Fibroblast of skin of back (primary cell): ENCODE measurements around the gene SLC27A4.

Source experiments
- DNase-seq: peaks from one replicate; pipeline ENCODE4 v3.0.0-alpha.2; 2013

The SLC27A4 gene

DNA sequence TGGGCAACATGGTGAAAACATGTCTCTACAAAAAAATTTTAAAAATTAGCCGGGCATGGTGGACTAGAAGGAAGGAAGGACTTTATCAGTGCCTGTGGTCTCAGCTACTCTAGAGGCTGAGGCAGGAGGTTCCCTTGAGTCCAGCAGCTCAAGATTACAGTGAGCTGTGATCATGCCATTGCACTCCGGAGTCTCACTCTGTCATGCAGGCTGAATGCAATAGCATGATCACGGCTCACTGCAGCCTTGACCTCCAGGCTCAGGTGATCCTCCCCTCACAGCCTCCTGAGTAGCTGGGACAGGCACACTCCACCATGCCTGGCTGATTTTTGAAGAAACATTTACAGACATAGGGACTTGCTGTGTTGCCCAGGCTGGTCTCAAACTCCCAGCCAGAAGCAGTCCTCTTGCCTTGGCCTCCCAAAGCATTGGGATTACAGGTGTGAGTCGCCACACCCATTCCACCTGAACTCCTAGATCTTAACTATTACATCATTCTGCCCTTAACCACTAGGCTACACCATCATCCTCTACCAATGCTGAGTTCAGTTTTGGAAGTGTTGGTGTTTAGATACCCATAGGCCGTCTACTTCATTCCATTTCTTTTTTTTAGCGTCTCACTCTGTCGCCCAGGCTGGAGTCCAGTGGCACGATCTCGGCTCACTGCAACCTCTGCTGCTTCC, 28.8 kb downstream of the SLC27A4 start:
- no peak for DNase-seq

GRCh38 chr9:128370367-128370751, 30.0 kb downstream of the SLC27A4 start:
- DNase-seq = no peak

DNA sequence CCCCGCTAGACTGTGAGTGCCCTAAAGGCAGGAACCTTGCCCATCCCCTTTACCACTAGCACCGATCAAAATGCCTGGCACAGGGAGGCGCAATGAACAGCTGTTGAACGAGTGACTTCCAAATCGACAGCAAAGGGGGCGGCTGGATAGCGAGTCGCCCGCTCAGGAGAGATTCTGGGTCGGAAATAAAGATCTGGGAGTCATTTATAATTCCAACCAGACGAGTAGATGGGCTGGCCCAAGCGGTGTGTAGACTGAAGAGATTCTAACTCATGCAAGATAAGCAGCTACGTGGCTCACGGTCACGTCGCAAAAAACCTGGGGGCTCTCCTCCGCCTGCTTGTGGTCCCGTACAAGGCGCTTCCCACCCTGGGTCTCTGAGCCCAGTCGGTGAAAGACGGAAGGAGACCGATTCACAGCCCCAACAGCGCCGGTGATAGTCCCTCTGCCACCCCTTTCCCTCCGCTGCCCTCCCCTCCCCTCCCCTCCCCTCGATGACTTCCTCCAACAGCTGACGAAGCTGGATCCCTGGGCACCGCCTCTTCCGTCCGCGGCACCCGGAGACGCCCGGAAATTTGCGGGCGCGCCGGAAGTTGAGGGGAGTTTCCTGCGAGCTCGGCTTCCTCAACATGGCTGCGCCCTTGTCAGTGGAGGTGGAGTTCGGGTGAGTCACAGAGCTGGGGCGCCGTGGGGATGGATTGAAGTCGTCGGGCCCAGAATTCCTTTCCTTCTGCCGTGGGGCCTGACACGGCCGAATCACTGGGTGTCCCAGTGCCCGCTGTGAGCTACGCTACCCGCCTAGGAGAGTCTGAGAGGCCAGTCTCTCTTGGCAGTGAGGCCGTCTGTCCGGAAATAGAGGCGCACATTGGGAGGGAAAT, 30.7 kb downstream of the SLC27A4 start, which contains the start of gene URM1:
Gene URM1, plus strand, starts transcription at position 623 of the 878 bp plus-strand sequence. Its CDS starts 7 bp downstream, at position 630.
- DNase-seq = peak; percentile 99

GRCh38 chr9:128371630-128372117, 31.3 kb downstream of the SLC27A4 start:
- DNase-seq = no peak

GRCh38 chr9:128372188-128372641, 31.9 kb downstream of the SLC27A4 start:
- DNase-seq = no peak

DNA sequence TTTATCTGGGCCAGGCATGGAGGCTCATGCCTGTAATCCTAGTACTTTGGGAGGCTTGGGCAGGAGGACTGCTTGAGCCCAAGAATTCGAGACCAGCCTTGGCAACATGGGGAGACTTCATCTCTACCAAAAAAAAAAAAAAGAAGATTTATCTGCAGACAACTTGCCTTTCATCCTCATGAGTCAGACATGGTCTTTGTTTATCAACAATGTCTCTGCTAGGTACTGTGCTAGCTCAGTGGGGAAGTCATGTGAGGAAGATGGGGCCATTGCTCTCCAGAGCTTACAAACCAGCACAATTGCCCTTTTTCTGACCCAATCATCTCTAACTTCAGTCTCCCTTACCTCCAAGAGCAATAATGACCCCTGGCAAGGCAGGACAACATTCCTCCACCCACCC, 32.5 kb downstream of the SLC27A4 start:
- no peak for DNase-seq

GRCh38 chr9:128374221-128374675, 33.9 kb downstream of the SLC27A4 start:
- DNase-seq = no peak

- DNase-seq = no peak
These were observed 35.5 kb downstream of the SLC27A4 start for GRCh38 chr9:128375865-128376264.

DNA sequence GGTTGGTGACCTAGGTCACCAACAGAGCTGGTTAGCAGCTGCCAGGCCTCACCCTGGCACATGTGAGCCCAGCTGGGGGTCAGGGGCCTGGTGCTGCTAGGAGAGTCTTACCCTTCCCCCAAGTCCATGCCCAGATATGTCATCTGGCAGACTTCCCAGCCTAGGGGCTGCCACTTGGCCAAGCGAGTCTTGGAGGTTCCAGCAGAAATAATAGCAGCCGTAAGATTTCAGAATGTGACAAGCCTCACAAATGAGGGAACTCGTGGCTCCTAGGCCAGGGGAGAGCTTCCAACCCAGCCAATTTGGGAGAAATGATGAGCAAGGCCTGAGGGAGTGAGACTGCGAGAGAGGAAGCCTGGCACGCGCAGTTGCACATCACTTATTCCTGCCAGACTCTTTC, 41.9 kb downstream of the SLC27A4 start:
- no peak for DNase-seq

- DNase-seq = no peak
These were observed 42.9 kb downstream of the SLC27A4 start for GRCh38 chr9:128383007-128383753.

DNA sequence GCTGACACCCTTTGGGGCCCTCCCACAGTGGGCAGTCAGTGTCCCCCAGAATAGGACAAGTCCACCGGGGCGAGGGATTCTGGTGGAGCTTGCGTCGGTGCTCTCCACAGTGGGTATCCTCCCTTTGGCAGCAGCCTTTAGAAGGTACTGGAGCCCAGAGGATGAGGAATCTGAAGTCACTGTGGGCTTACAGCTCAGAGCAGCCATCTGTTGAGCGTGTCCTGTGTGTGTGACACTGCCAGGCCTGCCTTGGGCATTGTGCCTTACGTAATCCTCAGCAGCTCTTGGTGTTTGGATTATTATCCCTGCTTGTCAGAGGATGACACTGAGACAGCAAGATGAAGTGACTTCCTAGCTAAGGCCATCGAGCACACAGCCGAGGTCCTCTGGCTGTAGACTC, 43.5 kb downstream of the SLC27A4 start:
- no peak for DNase-seq

- no peak for DNase-seq
These were observed 44.6 kb downstream of the SLC27A4 start for GRCh38 chr9:128384801-128385495.

DNA sequence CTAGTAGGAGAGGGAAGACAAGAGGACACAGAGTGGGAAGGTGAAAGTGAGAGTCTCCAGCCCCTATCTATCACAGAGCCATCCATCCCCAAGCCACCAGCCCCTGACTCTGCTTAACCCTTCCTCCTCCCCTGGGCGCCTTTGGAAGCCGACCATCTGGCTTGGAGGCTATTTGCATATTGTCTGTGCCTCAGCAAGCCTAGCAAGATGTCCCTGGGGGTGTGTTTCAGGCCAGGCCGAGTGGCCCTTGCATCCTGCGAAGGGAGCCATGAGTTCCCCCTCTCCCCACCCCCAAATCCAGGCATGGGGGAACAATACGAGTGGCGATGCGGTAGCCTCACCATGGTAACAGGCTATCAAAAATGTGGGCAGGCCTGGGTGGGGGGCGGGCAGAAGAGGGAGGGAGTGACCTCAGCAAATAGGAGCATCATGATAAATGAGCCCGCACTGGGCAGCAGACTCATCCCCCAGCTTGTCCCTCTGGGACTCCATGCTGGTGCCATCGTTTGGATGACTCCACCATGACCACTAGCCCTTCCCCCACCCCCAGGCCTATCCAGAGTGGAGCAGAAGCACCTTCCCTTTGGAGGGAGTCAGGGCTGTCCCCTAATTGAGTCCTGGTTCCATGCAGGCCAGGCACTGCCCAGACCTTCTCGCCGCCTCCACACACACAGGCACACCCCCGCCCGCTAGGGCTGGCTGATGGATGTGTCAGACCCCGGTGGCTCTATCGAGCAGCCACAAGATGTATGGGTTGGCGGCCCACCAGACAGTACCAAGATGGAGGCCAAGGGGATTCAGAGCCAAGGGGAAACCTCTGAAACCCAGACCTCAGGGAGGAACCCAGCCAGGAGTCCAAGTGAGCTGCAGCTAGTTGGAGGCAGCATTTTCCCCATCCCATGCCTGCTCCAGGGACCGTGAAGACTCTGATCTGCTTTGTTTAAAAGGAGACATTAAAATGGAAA, 45.5 kb downstream of the SLC27A4 start:
- no peak for DNase-seq

- DNase-seq = no peak
These were observed 47.8 kb downstream of the SLC27A4 start for GRCh38 chr9:128388150-128388549.

- no peak for DNase-seq
These were observed 49.2 kb downstream of the SLC27A4 start for GRCh38 chr9:128389395-128390149.

DNA sequence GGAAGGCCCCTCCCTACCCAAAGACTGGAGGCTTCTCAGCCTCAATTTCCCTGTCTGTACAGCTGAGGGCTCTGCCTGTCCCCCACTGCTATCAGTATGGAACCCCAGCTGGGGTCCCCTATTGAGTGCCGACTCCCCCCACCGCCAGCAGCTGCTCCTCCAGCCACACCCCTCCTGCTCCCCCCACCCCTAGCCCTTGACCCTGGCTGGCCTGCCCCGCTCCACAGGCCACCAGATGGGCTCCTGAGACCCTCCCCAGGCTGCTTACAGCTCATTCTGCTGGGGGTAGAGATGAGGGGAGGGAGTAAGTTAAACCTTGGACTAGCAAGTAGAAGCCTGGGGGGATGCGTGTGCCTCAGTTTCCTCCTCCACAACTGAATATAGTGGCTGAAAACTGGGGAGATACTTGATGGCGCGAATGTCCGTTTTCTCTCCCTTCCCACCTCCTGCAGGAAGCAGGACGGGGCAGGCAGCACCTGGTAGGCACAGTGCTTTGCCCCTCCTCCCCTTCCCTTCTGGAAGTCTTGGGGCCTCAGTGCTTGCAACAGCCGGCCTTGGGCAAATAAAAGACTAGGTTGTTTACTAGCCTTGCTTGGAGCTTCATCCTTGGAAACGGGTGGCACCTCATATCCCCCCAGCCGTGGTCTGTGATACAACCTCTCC, 50.0 kb downstream of the SLC27A4 start:
- no peak for DNase-seq

GRCh38 chr9:128390813-128391711, 50.7 kb downstream of the SLC27A4 start:
- DNase-seq = no peak

DNA sequence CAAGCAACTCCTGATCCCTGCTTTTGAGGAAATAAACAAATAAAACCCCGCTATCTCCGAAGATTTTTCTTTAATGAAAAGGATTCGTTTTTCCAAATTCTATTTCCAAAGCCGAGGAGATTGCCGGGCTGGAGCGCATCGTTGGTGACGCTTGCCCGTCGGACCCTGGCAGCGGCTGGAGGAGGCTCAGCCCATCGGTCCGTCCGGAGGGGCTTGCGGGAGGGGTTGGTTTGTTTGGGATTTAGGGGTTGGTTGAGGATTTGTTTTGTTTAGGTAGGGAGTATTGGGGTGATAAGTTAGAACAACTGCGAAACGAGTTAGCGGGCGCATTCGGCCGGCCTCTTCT, 51.6 kb downstream of the SLC27A4 start:
- no peak for DNase-seq
